Measurements from ENCODE around the gene UBE2O. TPM values are rescaled to one million over a fixed set of nuclear protein-coding genes. Genes with fewer than 3 reads are reported as not detected.

UBE2O gene
- total and polyA plus RNA-seq, 4 donors = 3.3 to 71.5 (median 9.2) TPM

DNA sequence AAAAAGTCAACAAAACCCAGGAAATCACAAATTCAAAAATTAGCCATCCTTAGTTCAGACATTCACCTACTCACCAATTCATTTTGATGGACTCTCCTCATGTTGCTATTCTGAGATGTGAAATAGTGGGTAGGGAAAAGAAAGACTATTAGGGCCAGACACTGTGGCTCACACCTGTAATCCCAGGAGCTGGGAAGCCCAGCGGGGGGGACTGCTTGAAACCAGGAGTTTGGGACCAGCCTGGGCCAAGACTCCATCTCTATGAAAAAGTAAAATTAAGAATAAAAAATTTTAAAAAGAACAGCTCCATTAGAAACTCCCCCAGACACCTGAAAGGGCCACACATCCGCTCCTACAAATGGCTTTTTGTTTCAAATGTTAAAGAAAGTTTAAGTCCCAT lies 21.4 kb downstream of the UBE2O start:
- Histone ChIP-seq H3K4me1 (ENCODE audit: control insufficient read depth in 4 of 4, insufficient read depth in 4 of 4, low read length in 3 of 4) (no peaks in the 10 kb centered on the region), H3K27me3 (ENCODE audit: control insufficient read depth in 4 of 4, insufficient read depth in 4 of 4, low read length in 3 of 4) (no peaks in the 10 kb centered on the region), H3K9ac (ENCODE audit: low read depth in 1 of 2, low read length in 2 of 2) (no peak overlapping the region), H3K36me3 (ENCODE audit: control insufficient read depth in 4 of 4, insufficient read depth in 3 of 4, low read depth in 1 of 4, low read length in 3 of 4) (peaks cover 0 to 2% (median under 1%) of the 10 kb centered on the region in 4 donors), H3K4me3 (ENCODE audit: low read depth in 1 of 3, low read length in 3 of 3) (no peak overlapping the region), H3K9me3 (ENCODE audit: control insufficient read depth in 4 of 4, low read length in 3 of 4) (no peaks in the 10 kb centered on the region), H3K27ac (ENCODE audit: low read depth in 1 of 2, low read length in 2 of 2) (no peak overlapping the region)
- no peak for DNase-seq (ENCODE audit: low spot score)
- TF ChIP-seq, protein P1, sequence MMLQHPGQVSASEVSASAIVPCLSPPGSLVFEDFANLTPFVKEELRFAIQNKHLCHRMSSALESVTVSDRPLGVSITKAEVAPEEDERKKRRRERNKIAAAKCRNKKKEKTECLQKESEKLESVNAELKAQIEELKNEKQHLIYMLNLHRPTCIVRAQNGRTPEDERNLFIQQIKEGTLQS (IDR thresholded peaks at IDR 0.05) = no peak
- TF ChIP-seq NR2F2 (IDR thresholded peaks at IDR 0.05) (no peak), SP1 (IDR thresholded peaks at IDR 0.05) (no peak), RAD21 (IDR thresholded peaks at IDR 0.05) (no peak), HNF4A (conservative IDR thresholded peaks at IDR 0.05) (no peak), FOXA1 (IDR thresholded peaks at IDR 0.05) (no peak), TAF1 (conservative IDR thresholded peaks at IDR 0.05) (no peak), RXRA (IDR thresholded peaks at IDR 0.05) (no peak), FOXA2 (IDR thresholded peaks at IDR 0.05) (no peak), GABPA (IDR thresholded peaks at IDR 0.05 in 1 of 2, conservative IDR thresholded peaks at IDR 0.05 in 1 of 2) (no peak), JUND (IDR thresholded peaks at IDR 0.05) (no peak), HNF4G (IDR thresholded peaks at IDR 0.05) (no peak), EGR1 (IDR thresholded peaks at IDR 0.05; ENCODE audit: low read depth in 2 of 2) (no peak), YY1 (IDR thresholded peaks at IDR 0.05) (no peak)
- TF ChIP-seq, protein P2, sequence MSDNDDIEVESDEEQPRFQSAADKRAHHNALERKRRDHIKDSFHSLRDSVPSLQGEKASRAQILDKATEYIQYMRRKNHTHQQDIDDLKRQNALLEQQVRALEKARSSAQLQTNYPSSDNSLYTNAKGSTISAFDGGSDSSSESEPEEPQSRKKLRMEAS (IDR thresholded peaks at IDR 0.05) = no peak
- TF ChIP-seq, protein P3, sequence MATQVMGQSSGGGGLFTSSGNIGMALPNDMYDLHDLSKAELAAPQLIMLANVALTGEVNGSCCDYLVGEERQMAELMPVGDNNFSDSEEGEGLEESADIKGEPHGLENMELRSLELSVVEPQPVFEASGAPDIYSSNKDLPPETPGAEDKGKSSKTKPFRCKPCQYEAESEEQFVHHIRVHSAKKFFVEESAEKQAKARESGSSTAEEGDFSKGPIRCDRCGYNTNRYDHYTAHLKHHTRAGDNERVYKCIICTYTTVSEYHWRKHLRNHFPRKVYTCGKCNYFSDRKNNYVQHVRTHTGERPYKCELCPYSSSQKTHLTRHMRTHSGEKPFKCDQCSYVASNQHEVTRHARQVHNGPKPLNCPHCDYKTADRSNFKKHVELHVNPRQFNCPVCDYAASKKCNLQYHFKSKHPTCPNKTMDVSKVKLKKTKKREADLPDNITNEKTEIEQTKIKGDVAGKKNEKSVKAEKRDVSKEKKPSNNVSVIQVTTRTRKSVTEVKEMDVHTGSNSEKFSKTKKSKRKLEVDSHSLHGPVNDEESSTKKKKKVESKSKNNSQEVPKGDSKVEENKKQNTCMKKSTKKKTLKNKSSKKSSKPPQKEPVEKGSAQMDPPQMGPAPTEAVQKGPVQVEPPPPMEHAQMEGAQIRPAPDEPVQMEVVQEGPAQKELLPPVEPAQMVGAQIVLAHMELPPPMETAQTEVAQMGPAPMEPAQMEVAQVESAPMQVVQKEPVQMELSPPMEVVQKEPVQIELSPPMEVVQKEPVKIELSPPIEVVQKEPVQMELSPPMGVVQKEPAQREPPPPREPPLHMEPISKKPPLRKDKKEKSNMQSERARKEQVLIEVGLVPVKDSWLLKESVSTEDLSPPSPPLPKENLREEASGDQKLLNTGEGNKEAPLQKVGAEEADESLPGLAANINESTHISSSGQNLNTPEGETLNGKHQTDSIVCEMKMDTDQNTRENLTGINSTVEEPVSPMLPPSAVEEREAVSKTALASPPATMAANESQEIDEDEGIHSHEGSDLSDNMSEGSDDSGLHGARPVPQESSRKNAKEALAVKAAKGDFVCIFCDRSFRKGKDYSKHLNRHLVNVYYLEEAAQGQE (IDR thresholded peaks at IDR 0.05) = no peak
- TF ChIP-seq, protein P4, sequence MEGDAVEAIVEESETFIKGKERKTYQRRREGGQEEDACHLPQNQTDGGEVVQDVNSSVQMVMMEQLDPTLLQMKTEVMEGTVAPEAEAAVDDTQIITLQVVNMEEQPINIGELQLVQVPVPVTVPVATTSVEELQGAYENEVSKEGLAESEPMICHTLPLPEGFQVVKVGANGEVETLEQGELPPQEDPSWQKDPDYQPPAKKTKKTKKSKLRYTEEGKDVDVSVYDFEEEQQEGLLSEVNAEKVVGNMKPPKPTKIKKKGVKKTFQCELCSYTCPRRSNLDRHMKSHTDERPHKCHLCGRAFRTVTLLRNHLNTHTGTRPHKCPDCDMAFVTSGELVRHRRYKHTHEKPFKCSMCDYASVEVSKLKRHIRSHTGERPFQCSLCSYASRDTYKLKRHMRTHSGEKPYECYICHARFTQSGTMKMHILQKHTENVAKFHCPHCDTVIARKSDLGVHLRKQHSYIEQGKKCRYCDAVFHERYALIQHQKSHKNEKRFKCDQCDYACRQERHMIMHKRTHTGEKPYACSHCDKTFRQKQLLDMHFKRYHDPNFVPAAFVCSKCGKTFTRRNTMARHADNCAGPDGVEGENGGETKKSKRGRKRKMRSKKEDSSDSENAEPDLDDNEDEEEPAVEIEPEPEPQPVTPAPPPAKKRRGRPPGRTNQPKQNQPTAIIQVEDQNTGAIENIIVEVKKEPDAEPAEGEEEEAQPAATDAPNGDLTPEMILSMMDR (IDR thresholded peaks at IDR 0.05; ENCODE audit: low read depth, low read length, missing input control) = no peak
- TF ChIP-seq, protein P5, sequence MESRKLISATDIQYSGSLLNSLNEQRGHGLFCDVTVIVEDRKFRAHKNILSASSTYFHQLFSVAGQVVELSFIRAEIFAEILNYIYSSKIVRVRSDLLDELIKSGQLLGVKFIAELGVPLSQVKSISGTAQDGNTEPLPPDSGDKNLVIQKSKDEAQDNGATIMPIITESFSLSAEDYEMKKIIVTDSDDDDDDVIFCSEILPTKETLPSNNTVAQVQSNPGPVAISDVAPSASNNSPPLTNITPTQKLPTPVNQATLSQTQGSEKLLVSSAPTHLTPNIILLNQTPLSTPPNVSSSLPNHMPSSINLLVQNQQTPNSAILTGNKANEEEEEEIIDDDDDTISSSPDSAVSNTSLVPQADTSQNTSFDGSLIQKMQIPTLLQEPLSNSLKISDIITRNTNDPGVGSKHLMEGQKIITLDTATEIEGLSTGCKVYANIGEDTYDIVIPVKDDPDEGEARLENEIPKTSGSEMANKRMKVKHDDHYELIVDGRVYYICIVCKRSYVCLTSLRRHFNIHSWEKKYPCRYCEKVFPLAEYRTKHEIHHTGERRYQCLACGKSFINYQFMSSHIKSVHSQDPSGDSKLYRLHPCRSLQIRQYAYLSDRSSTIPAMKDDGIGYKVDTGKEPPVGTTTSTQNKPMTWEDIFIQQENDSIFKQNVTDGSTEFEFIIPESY (IDR thresholded peaks at IDR 0.05) = no peak
- WGBS = 97% methylated on average over 2 of the region's 2 CpGs

All from liver (tissue), 9 donors.